Measurements from ENCODE around the gene SLC22A4. TPM values are rescaled to one million over a fixed set of nuclear protein-coding genes. Genes with fewer than 3 reads are reported as not detected.

SLC22A4 gene
- polyA plus RNA-seq (2012; ENCODE audit: insufficient read length, low read depth), result 1.1 TPM

GRCh38 chr5:132293992-132294727, at the start of gene SLC22A4:
SLC22A4 (plus strand) TSS chr5:132294394; CDS start chr5:132294617, 223 bp downstream.
- TF ChIP-seq REST (IDR thresholded peaks at IDR 0.05; ENCODE audit: insufficient read depth in 1 of 2, low read depth in 2 of 2, low read length in 2 of 2), result no peak
- peak; percentile 64 for TF ChIP-seq POLR2AphosphoS5 (IDR thresholded peaks at IDR 0.05; ENCODE audit: low read depth, low read length)
- no peak for TF ChIP-seq FOXP2 (optimal IDR thresholded peaks at IDR 0.05; ENCODE audit: borderline replicate concordance, extremely low read depth, extremely low read length, insufficient read depth)
- no peak for TF ChIP-seq SIN3A (IDR thresholded peaks at IDR 0.05; ENCODE audit: borderline replicate concordance, insufficient read depth, low read length)
- TF ChIP-seq TAF1 (IDR thresholded peaks at IDR 0.05; ENCODE audit: borderline replicate concordance, insufficient read depth, low read length), result no peak

- TF ChIP-seq REST (IDR thresholded peaks at IDR 0.05; ENCODE audit: insufficient read depth in 1 of 2, low read depth in 2 of 2, low read length in 2 of 2) (no peak), TAF1 (IDR thresholded peaks at IDR 0.05; ENCODE audit: borderline replicate concordance, insufficient read depth, low read length) (no peak), POLR2AphosphoS5 (IDR thresholded peaks at IDR 0.05; ENCODE audit: low read depth, low read length) (no peak), FOXP2 (optimal IDR thresholded peaks at IDR 0.05; ENCODE audit: borderline replicate concordance, extremely low read depth, extremely low read length, insufficient read depth) (no peak), SIN3A (IDR thresholded peaks at IDR 0.05; ENCODE audit: borderline replicate concordance, insufficient read depth, low read length) (no peak)
Measured at GRCh38 chr5:132245593-132245992, 48.6 kb upstream of the SLC22A4 start.

GRCh38 chr5:132246806-132247205, 47.4 kb upstream of the SLC22A4 start:
- no peak for TF ChIP-seq TAF1 (IDR thresholded peaks at IDR 0.05; ENCODE audit: borderline replicate concordance, insufficient read depth, low read length)

- no peak for TF ChIP-seq TAF1 (IDR thresholded peaks at IDR 0.05; ENCODE audit: borderline replicate concordance, insufficient read depth, low read length)
- no peak for TF ChIP-seq FOXP2 (optimal IDR thresholded peaks at IDR 0.05; ENCODE audit: borderline replicate concordance, extremely low read depth, extremely low read length, insufficient read depth)
- TF ChIP-seq REST (IDR thresholded peaks at IDR 0.05; ENCODE audit: insufficient read depth in 1 of 2, low read depth in 2 of 2, low read length in 2 of 2), result no peak
- TF ChIP-seq POLR2AphosphoS5 (IDR thresholded peaks at IDR 0.05; ENCODE audit: low read depth, low read length), result no peak
- TF ChIP-seq SIN3A (IDR thresholded peaks at IDR 0.05; ENCODE audit: borderline replicate concordance, insufficient read depth, low read length), result no peak
Measured at GRCh38 chr5:132250547-132250946, 43.6 kb upstream of the SLC22A4 start.

- no peak for TF ChIP-seq POLR2AphosphoS5 (IDR thresholded peaks at IDR 0.05; ENCODE audit: low read depth, low read length)
- no peak for TF ChIP-seq REST (IDR thresholded peaks at IDR 0.05; ENCODE audit: insufficient read depth in 1 of 2, low read depth in 2 of 2, low read length in 2 of 2)
- TF ChIP-seq TAF1 (IDR thresholded peaks at IDR 0.05; ENCODE audit: borderline replicate concordance, insufficient read depth, low read length), result no peak
- no peak for TF ChIP-seq SIN3A (IDR thresholded peaks at IDR 0.05; ENCODE audit: borderline replicate concordance, insufficient read depth, low read length)
- TF ChIP-seq FOXP2 (optimal IDR thresholded peaks at IDR 0.05; ENCODE audit: borderline replicate concordance, extremely low read depth, extremely low read length, insufficient read depth), result no peak
Measured at GRCh38 chr5:132251220-132251725, 42.9 kb upstream of the SLC22A4 start.

Data from PFSK-1 (cell line).